GM12873 (cell line): ENCODE measurements around the gene PLEKHO2.
A peak's percentile ranks its signal among the peaks of the same experiment; 100 is the strongest.

Experiments
- TF ChIP-seq, protein P1 (sequence below): IDR thresholded peaks from 2 replicates; pipeline ENCODE4 v1.5.1; 2012; ENCODE audit warnings: low read depth, mild to moderate bottlenecking, moderate library complexity, low read length, control low read depth; ENCODE audit not compliant: insufficient read depth; ENCODE audit errors: missing control alignments

PLEKHO2 gene

GRCh38 chr15:64893481-64894394, 52.0 kb downstream of the PLEKHO2 start:
- TF ChIP-seq, protein P1, sequence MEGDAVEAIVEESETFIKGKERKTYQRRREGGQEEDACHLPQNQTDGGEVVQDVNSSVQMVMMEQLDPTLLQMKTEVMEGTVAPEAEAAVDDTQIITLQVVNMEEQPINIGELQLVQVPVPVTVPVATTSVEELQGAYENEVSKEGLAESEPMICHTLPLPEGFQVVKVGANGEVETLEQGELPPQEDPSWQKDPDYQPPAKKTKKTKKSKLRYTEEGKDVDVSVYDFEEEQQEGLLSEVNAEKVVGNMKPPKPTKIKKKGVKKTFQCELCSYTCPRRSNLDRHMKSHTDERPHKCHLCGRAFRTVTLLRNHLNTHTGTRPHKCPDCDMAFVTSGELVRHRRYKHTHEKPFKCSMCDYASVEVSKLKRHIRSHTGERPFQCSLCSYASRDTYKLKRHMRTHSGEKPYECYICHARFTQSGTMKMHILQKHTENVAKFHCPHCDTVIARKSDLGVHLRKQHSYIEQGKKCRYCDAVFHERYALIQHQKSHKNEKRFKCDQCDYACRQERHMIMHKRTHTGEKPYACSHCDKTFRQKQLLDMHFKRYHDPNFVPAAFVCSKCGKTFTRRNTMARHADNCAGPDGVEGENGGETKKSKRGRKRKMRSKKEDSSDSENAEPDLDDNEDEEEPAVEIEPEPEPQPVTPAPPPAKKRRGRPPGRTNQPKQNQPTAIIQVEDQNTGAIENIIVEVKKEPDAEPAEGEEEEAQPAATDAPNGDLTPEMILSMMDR, result no peak

GRCh38 chr15:64894395-64895056, 52.8 kb downstream of the PLEKHO2 start:
- TF ChIP-seq, protein P1, result no peak

GRCh38 chr15:64895285-64896065, 53.8 kb downstream of the PLEKHO2 start:
- TF ChIP-seq, protein P1, result peak; percentile 32

DNA sequence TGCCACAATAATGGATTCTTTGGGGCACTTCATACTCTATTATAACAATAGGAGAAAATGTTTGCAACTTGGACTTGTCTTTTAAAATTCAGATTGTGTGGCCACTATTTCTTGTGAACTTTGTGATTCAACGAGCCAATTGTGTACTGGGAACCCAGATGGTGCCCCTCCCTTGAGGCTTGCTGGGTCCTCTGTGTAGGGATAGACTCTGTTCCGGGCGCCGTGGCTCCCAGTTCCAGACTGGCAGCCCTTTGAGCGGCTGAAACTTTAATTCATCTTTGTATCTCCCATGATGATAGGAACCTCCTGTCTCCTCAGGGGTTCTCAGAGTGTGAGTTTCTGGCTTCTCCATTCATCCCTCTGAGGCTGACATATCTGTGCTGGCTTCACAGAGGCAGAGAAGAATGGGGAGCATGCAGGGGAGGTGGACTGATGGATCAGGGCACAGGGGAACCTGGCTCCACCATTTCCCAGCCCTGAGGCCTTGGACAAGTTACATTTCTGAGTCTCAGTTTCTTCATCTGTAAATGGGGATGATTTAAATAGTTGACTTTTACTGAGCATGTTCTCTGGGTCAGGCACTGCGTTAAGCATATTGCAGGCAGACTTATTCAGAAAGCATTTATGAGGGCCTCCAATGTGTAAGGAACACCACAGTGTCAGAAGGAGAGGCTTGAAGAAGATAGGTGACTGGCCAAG, 54.8 kb downstream of the PLEKHO2 start:
- TF ChIP-seq, protein P1, result no peak

- TF ChIP-seq, protein P1, result no peak
These were observed 55.8 kb downstream of the PLEKHO2 start for GRCh38 chr15:64897345-64897985.

DNA sequence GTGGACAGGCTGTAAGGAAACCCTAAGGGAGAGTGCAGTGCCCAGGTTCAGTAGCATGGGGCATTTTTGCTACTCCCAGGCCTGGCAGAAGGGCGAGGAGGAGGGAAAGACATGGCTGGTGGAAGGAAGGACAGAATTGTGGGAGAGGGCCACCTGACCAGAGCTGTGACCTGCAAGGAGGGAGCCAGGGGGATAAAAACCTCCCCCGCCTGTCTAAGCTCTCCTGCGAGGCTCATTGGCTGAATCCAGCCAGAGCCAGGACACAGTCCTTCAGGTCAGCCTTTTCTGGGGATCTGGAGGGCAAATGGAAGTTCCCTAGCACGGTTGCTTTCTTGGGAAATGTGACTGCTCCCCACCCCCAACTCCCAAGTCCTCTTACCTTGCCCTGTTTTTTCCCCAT, 56.7 kb downstream of the PLEKHO2 start:
- TF ChIP-seq, protein P1, result no peak
